ENCODE measurements around the gene PXYLP1.

PXYLP1 gene

DNA sequence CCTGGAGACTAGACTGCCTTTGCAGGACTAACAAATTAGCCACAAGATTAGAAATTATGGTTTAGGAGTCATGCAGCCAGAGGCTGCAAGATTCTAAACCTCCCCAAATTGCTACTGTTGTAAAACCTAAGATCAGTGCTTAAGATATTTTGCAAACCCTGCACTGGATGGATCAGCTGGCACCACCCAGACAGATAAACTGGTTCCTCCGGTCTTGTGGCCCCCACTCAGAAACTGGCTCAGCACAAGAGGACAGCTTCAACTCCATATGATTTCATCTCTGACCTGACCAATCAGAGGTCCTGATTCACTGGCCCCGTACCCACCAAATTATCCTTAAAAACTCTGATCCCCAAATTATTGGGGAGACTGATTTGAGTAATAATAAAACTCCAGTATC is 19.5 kb upstream of the PXYLP1 start:
- Histone ChIP-seq H3K4me3 (ENCODE audit: low read length) (no peak overlapping the region), H3K27ac (ENCODE audit: low read length) (no peak overlapping the region), H3K27me3 (ENCODE audit: control insufficient read depth, insufficient read depth, low read length) (no peaks in the 10 kb centered on the region), H3K9ac (ENCODE audit: low read length) (no peak overlapping the region), H3K9me3 (ENCODE audit: control insufficient read depth, low read depth, low read length) (no peaks in the 10 kb centered on the region), H3K4me1 (ENCODE audit: control insufficient read depth, low read depth, low read length) (peaks cover 9% of the 10 kb centered on the region), H3K36me3 (ENCODE audit: control insufficient read depth, low read depth, low read length) (no peaks in the 10 kb centered on the region)

DNA sequence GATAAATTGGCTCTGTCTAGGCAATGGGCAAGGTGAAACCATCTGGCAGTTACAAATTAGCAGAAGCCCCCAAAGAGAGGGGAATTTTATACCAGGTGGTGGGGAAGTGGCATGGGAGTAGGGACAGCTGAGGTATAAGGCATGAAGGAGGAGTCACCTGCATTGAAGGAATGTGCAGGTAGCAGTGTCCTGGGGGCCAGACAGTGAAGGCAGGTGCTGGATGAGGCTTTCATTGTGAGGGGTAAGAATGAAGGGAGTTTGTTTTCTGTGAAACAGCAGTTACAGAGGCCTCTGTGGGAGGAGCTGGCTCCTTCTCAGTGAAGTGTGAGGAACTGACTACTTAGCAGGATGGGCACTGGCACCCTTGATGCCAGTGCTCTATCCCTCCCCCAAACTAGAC is 19.1 kb upstream of the PXYLP1 start:
- Histone ChIP-seq H3K36me3 (ENCODE audit: control insufficient read depth, low read depth, low read length) (no peaks in the 10 kb centered on the region), H3K27ac (ENCODE audit: low read length) (no peak overlapping the region), H3K4me3 (ENCODE audit: low read length) (no peak overlapping the region), H3K27me3 (ENCODE audit: control insufficient read depth, insufficient read depth, low read length) (no peaks in the 10 kb centered on the region), H3K9me3 (ENCODE audit: control insufficient read depth, low read depth, low read length) (no peaks in the 10 kb centered on the region), H3K4me1 (ENCODE audit: control insufficient read depth, low read depth, low read length) (peaks cover 11% of the 10 kb centered on the region), H3K9ac (ENCODE audit: low read length) (no peak overlapping the region)

DNA sequence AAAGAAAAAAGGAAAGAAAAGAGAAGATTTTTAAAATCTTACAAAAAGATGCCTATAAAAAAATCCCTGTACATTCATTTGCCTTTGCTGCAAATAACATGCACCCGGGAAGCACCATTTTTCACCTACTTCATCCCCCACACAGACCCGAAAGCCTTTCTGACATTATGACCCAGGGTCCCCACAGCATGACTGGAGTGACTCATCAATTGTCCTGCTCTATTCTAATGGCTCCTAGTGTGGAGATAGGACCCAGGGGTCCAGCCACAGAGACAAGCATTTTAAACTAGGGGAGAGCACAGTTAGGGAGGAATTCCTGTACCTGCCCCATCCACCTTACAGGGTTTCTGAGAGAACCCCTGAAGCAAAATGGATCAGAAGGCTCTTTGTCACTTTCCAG is 14.7 kb upstream of the PXYLP1 start:
- Histone ChIP-seq H3K27me3 (ENCODE audit: control insufficient read depth, insufficient read depth, low read length) (no peaks in the 10 kb centered on the region), H3K4me1 (ENCODE audit: control insufficient read depth, low read depth, low read length) (peaks cover 11% of the 10 kb centered on the region), H3K36me3 (ENCODE audit: control insufficient read depth, low read depth, low read length) (no peaks in the 10 kb centered on the region), H3K27ac (ENCODE audit: low read length) (no peak overlapping the region), H3K4me3 (ENCODE audit: low read length) (no peak overlapping the region), H3K9ac (ENCODE audit: low read length) (no peak overlapping the region), H3K9me3 (ENCODE audit: control insufficient read depth, low read depth, low read length) (no peaks in the 10 kb centered on the region)

DNA sequence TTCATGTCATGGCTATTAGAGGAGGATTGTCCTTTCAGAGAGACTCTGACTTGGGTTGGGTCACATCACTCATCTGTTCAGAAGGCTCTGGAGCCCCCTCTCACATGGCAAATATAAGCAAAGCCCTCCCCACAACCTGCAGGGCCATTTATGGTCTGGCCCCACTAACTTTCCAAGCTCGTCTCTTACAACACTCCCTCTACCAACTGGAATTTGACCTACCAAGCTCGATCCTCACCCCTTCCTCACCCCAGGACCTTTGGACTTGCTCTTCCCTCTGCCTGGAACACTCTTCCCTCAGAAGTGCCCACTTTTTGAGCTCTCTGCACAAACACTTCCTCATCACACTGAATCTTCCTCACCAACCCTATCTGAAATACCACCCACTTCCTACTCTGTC is 14.2 kb upstream of the PXYLP1 start:
- H3K4me1 ChIP-seq (ENCODE audit: control insufficient read depth, low read depth, low read length): peaks cover 10% of the 10 kb centered on the region
- H3K27ac ChIP-seq (ENCODE audit: low read length): no peak overlapping the region

DNA sequence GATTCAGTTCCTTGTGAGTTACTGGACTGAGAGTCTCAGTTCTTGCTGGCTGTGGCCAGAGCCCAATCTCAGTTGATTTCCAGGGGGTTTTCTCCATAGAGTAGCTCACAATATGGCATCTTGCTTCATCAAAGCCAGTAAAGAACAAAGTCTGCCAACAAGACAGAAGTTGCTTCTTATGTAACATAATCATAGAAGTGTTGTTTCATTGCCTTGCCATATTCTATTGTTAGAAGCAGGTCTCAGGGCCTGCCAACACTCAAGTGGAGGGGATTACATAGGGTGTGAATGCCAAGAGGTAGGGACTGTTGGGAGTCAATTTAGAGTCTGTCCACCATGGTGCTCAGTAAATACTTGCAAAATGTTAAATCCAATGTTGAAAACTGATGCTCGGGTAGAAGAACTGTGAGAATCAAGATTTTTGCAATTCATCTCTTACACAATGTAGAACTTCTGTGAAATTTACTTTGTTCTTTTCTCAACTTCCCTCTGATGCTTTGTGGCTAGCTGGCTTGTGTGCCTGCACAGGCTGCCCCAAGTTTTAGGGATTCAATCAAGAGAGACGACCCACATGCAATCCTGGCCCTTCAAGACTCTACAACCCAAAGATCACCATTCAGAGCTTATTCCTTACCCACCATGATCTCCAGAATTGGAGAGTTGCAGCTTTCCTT is 13.3 kb upstream of the PXYLP1 start:
- Histone ChIP-seq H3K4me1 (ENCODE audit: control insufficient read depth, low read depth, low read length) (peaks cover 4% of the 10 kb centered on the region), H3K4me3 (ENCODE audit: low read length) (no peak overlapping the region), H3K36me3 (ENCODE audit: control insufficient read depth, low read depth, low read length) (no peaks in the 10 kb centered on the region), H3K9ac (ENCODE audit: low read length) (no peak overlapping the region), H3K27me3 (ENCODE audit: control insufficient read depth, insufficient read depth, low read length) (no peaks in the 10 kb centered on the region), H3K27ac (ENCODE audit: low read length) (no peak overlapping the region), H3K9me3 (ENCODE audit: control insufficient read depth, low read depth, low read length) (no peaks in the 10 kb centered on the region)

More for the DNA sequence above, 14.2 kb upstream of the PXYLP1 start:
- no peak overlapping the region for H3K4me3 ChIP-seq (ENCODE audit: low read length)
- H3K36me3 ChIP-seq (ENCODE audit: control insufficient read depth, low read depth, low read length): no peaks in the 10 kb centered on the region
- H3K9me3 ChIP-seq (ENCODE audit: control insufficient read depth, low read depth, low read length): no peaks in the 10 kb centered on the region
- no peak overlapping the region for H3K9ac ChIP-seq (ENCODE audit: low read length)
- no peaks in the 10 kb centered on the region for H3K27me3 ChIP-seq (ENCODE audit: control insufficient read depth, insufficient read depth, low read length)

DNA sequence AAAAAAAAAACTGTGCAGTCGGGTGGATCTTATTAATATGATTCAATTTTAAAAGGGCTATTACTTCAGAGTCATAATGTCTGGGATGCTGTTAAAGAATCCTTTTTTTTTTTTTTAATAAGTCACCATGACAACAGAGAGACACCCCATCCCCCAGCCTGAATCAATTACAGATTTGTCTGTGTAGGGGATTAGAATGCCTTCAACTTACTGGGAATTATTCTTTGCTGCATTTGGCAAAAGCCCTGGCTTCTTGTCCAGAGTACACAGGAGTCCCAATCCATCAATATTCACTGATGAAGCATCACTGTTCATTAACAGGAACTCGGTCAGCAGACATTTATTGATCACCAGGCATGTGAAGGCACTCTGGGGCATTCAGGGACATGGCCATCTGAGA is 12.7 kb upstream of the PXYLP1 start:
- Histone ChIP-seq H3K9ac (ENCODE audit: low read length) (no peak overlapping the region), H3K9me3 (ENCODE audit: control insufficient read depth, low read depth, low read length) (no peaks in the 10 kb centered on the region), H3K4me3 (ENCODE audit: low read length) (no peak overlapping the region), H3K27ac (ENCODE audit: low read length) (no peak overlapping the region), H3K36me3 (ENCODE audit: control insufficient read depth, low read depth, low read length) (no peaks in the 10 kb centered on the region), H3K27me3 (ENCODE audit: control insufficient read depth, insufficient read depth, low read length) (no peaks in the 10 kb centered on the region), H3K4me1 (ENCODE audit: control insufficient read depth, low read depth, low read length) (peaks cover 4% of the 10 kb centered on the region)

DNA sequence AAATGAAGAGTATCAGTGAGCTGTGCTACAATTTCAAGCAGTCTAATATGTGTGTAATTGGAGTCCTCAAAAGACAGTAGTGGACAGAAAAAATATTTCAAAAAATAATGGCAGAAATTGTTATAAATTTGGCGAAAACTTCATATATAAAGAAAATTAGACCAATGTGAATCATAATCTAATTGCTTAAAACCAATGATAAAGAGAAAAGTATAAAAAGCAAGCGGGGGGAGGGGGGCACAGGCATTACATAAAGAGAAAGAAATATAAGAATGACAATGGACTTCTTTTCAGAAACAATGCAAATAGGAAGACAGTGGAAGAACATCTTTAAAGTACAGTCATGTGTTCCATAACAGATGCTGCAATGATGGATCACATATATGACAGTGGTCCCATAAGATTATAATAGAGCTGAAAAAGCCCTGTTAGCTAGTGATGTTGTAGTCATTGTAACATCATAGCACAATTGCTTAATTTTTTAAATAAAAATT is 7.9 kb upstream of the PXYLP1 start:
- no peak overlapping the region for H3K9ac ChIP-seq (ENCODE audit: low read length)
- no peaks in the 10 kb centered on the region for H3K36me3 ChIP-seq (ENCODE audit: control insufficient read depth, low read depth, low read length)
- no peaks in the 10 kb centered on the region for H3K27me3 ChIP-seq (ENCODE audit: control insufficient read depth, insufficient read depth, low read length)
- peaks cover 8% of the 10 kb centered on the region for H3K4me1 ChIP-seq (ENCODE audit: control insufficient read depth, low read depth, low read length)
- H3K9me3 ChIP-seq (ENCODE audit: control insufficient read depth, low read depth, low read length): no peaks in the 10 kb centered on the region
- H3K27ac ChIP-seq (ENCODE audit: low read length): no peak overlapping the region
- H3K4me3 ChIP-seq (ENCODE audit: low read length): no peak overlapping the region

DNA sequence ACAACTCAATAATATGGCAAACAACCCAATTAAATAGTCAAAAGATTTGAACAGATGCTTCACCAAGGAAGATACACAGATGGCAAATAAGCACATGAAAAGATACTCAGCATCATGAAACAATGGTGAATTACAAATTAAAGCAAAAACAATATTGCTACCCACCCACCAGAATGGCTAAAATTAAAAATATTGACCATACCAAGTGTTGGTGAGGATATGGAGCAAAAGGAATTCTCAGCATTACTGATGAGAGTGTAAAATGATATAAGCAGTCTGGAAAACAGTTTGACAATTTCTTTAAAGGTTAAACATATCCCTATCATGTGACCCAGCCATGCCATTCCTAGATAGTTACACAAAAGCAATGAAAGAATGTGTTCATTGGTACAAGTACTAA is 5.7 kb upstream of the PXYLP1 start:
- peaks cover 10% of the 10 kb centered on the region for H3K4me1 ChIP-seq (ENCODE audit: control insufficient read depth, low read depth, low read length)
- no peak overlapping the region for H3K27ac ChIP-seq (ENCODE audit: low read length)
- H3K36me3 ChIP-seq (ENCODE audit: control insufficient read depth, low read depth, low read length): no peaks in the 10 kb centered on the region
- H3K9me3 ChIP-seq (ENCODE audit: control insufficient read depth, low read depth, low read length): no peaks in the 10 kb centered on the region
- no peak overlapping the region for H3K4me3 ChIP-seq (ENCODE audit: low read length)
- H3K27me3 ChIP-seq (ENCODE audit: control insufficient read depth, insufficient read depth, low read length): peaks cover 15% of the 10 kb centered on the region
- no peak overlapping the region for H3K9ac ChIP-seq (ENCODE audit: low read length)

DNA sequence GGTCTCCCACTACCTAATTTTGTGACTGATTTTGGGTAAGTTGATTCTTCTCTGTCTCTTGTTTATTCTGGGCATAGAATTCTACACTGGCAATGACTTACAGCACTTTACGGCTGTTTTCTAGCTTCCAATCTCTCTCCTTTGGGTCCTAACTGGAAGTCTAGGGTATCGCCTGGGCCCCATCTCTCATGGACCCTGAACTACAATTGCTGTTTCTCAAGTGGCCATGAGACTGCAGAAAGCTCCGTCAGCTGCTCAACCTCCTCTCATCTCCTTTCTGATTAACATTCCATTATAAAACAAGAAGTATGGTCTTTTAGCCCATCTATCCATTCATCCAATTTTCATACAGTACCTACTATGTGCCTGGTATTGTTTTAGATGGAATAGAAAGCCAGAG is 4.4 kb upstream of the PXYLP1 start:
- Histone ChIP-seq H3K9me3 (ENCODE audit: control insufficient read depth, low read depth, low read length) (no peaks in the 10 kb centered on the region), H3K9ac (ENCODE audit: low read length) (no peak overlapping the region), H3K27me3 (ENCODE audit: control insufficient read depth, insufficient read depth, low read length) (peaks cover 15% of the 10 kb centered on the region), H3K27ac (ENCODE audit: low read length) (no peak overlapping the region), H3K4me3 (ENCODE audit: low read length) (no peak overlapping the region), H3K36me3 (ENCODE audit: control insufficient read depth, low read depth, low read length) (no peaks in the 10 kb centered on the region), H3K4me1 (ENCODE audit: control insufficient read depth, low read depth, low read length) (peaks cover 10% of the 10 kb centered on the region)

DNA sequence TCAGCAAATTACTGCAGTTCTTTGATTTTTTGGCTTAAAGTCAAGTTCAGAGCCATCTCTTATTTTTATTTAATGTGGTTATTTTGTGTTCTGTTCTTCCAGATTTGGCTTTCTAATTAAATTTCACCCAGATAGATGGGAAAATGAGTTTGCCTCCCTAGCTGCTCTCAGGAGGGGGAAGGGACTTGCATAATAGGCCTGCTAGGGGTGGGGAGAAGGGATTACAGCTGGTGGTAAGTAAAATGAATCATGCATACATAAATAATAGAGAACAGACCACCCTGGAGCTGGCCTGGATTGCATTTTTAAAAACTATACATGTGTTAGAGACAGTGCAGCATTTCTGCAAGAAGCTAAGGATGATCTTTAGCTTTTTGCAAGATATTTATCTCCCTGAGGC is 3.9 kb upstream of the PXYLP1 start:
- Histone ChIP-seq H3K9me3 (ENCODE audit: control insufficient read depth, low read depth, low read length) (no peaks in the 10 kb centered on the region), H3K27me3 (ENCODE audit: control insufficient read depth, insufficient read depth, low read length) (peaks cover 20% of the 10 kb centered on the region), H3K9ac (ENCODE audit: low read length) (no peak overlapping the region), H3K27ac (ENCODE audit: low read length) (no peak overlapping the region), H3K4me1 (ENCODE audit: control insufficient read depth, low read depth, low read length) (peaks cover 10% of the 10 kb centered on the region), H3K4me3 (ENCODE audit: low read length) (no peak overlapping the region), H3K36me3 (ENCODE audit: control insufficient read depth, low read depth, low read length) (no peaks in the 10 kb centered on the region)

DNA sequence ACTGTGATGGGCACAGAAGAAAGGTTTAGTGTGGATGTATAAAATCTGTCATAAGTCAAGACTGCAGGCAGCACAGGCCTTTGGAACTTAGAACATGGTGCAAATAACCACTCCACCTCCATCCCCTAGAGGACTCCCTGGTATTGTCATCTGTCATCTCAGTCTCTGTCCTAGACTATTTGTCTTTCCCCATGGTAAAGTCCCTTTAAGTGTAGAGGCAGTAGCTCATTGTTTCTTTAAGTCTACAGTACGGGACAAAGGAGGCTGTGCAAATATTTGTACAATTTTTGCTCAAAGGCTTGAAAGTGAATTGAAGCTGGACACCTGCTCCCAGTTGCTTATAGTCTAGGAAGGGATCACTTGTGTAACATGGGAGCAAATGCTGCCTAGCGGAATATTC is 3.2 kb upstream of the PXYLP1 start:
- no peaks in the 10 kb centered on the region for H3K9me3 ChIP-seq (ENCODE audit: control insufficient read depth, low read depth, low read length)
- H3K4me3 ChIP-seq (ENCODE audit: low read length): no peak overlapping the region
- H3K27ac ChIP-seq (ENCODE audit: low read length): no peak overlapping the region
- no peaks in the 10 kb centered on the region for H3K36me3 ChIP-seq (ENCODE audit: control insufficient read depth, low read depth, low read length)
- no peak overlapping the region for H3K9ac ChIP-seq (ENCODE audit: low read length)
- peaks cover 27% of the 10 kb centered on the region for H3K27me3 ChIP-seq (ENCODE audit: control insufficient read depth, insufficient read depth, low read length)
- H3K4me1 ChIP-seq (ENCODE audit: control insufficient read depth, low read depth, low read length): peaks cover 10% of the 10 kb centered on the region

DNA sequence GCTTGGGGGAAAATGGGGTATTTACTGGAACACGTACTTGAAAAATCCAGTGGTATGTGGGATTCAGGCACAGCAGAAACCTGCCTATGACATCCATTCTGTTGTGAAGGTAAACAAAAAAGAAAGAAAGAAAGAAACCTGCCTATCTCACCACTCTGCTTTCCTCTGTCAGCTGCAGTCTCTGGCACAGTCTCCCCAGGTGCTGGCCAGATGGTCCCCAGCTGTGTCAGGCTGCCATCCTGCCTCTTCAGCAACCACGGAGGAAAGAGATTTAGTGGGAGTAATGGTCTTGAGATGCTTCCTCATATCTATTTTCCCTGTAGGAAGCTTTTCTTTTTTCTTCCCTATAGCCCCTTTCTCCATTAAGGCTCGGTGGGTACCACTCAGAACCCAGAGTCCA is 2.5 kb upstream of the PXYLP1 start:
- H3K4me1 ChIP-seq (ENCODE audit: control insufficient read depth, low read depth, low read length): peaks cover 10% of the 10 kb centered on the region
- H3K4me3 ChIP-seq (ENCODE audit: low read length): no peak overlapping the region

More for the DNA sequence above, 2.5 kb upstream of the PXYLP1 start:
- Histone ChIP-seq H3K27me3 (ENCODE audit: control insufficient read depth, insufficient read depth, low read length) (peaks cover 30% of the 10 kb centered on the region), H3K9ac (ENCODE audit: low read length) (no peak overlapping the region), H3K27ac (ENCODE audit: low read length) (no peak overlapping the region), H3K36me3 (ENCODE audit: control insufficient read depth, low read depth, low read length) (no peaks in the 10 kb centered on the region), H3K9me3 (ENCODE audit: control insufficient read depth, low read depth, low read length) (no peaks in the 10 kb centered on the region)

All from iPS-18a (cell line).